ENCODE results near the gene CLMN.

CLMN gene

GRCh38 chr14:95318399-95319311, 1.1 kb downstream of the CLMN start:
- no peak for TF ChIP-seq POU2F2 (IDR thresholded peaks at IDR 0.05; ENCODE audit: low read depth, low read length)
- DNase-seq (ENCODE audit: insufficient read length, low spot score), result no peak
- FAIRE-seq, result peak; percentile 81

- TF ChIP-seq PAX5 (IDR thresholded peaks at IDR 0.05; ENCODE audit: insufficient read depth, low read length, severe bottlenecking), result no peak
- no peak for TF ChIP-seq POLR2AphosphoS5 (IDR thresholded peaks at IDR 0.05; ENCODE audit: low read depth, low read length)
- no peak for TF ChIP-seq SPI1 (IDR thresholded peaks at IDR 0.05; ENCODE audit: low read depth, low read length)
- no peak for TF ChIP-seq POU2F2 (IDR thresholded peaks at IDR 0.05; ENCODE audit: low read depth, low read length)
- TF ChIP-seq POLR2A (IDR thresholded peaks at IDR 0.05; ENCODE audit: low read depth, low read length), result no peak
- no peak for TF ChIP-seq TAF1 (IDR thresholded peaks at IDR 0.05; ENCODE audit: low read depth, low read length)
- DNase-seq (ENCODE audit: insufficient read length, low spot score) (no peak), FAIRE-seq (no peak)
These were observed 1.8 kb downstream of the CLMN start for GRCh38 chr14:95317817-95318343.

- no peak for DNase-seq (ENCODE audit: insufficient read length, low spot score)
- FAIRE-seq, result no peak
- TF ChIP-seq TAF1 (IDR thresholded peaks at IDR 0.05; ENCODE audit: low read depth, low read length) (no peak), POU2F2 (IDR thresholded peaks at IDR 0.05; ENCODE audit: low read depth, low read length) (no peak), PAX5 (IDR thresholded peaks at IDR 0.05; ENCODE audit: insufficient read depth, low read length, severe bottlenecking) (no peak), SPI1 (IDR thresholded peaks at IDR 0.05; ENCODE audit: low read depth, low read length) (no peak), POLR2AphosphoS5 (IDR thresholded peaks at IDR 0.05; ENCODE audit: low read depth, low read length) (no peak), POLR2A (IDR thresholded peaks at IDR 0.05; ENCODE audit: low read depth, low read length) (no peak)
These were observed 2.9 kb downstream of the CLMN start for GRCh38 chr14:95316821-95317220.

GRCh38 chr14:95315579-95315978, 4.1 kb downstream of the CLMN start:
- DNase-seq (ENCODE audit: insufficient read length, low spot score) (no peak), FAIRE-seq (peak; percentile 20)
- TF ChIP-seq POLR2AphosphoS5 (IDR thresholded peaks at IDR 0.05; ENCODE audit: low read depth, low read length), result no peak
- TF ChIP-seq POU2F2 (IDR thresholded peaks at IDR 0.05; ENCODE audit: low read depth, low read length), result no peak
- TF ChIP-seq POLR2A (IDR thresholded peaks at IDR 0.05; ENCODE audit: low read depth, low read length), result no peak
- TF ChIP-seq PAX5 (IDR thresholded peaks at IDR 0.05; ENCODE audit: insufficient read depth, low read length, severe bottlenecking), result no peak
- TF ChIP-seq TAF1 (IDR thresholded peaks at IDR 0.05; ENCODE audit: low read depth, low read length), result no peak
- TF ChIP-seq SPI1 (IDR thresholded peaks at IDR 0.05; ENCODE audit: low read depth, low read length), result no peak

GRCh38 chr14:95315156-95315555, 4.6 kb downstream of the CLMN start:
- TF ChIP-seq POU2F2 (IDR thresholded peaks at IDR 0.05; ENCODE audit: low read depth, low read length) (no peak), POLR2A (IDR thresholded peaks at IDR 0.05; ENCODE audit: low read depth, low read length) (no peak), TAF1 (IDR thresholded peaks at IDR 0.05; ENCODE audit: low read depth, low read length) (no peak), SPI1 (IDR thresholded peaks at IDR 0.05; ENCODE audit: low read depth, low read length) (no peak), POLR2AphosphoS5 (IDR thresholded peaks at IDR 0.05; ENCODE audit: low read depth, low read length) (no peak), PAX5 (IDR thresholded peaks at IDR 0.05; ENCODE audit: insufficient read depth, low read length, severe bottlenecking) (no peak)
- FAIRE-seq (no peak), DNase-seq (ENCODE audit: insufficient read length, low spot score) (no peak)

GRCh38 chr14:95314609-95315008, 5.1 kb downstream of the CLMN start:
- FAIRE-seq, result no peak
- TF ChIP-seq POU2F2 (IDR thresholded peaks at IDR 0.05; ENCODE audit: low read depth, low read length), result no peak
- TF ChIP-seq POLR2A (IDR thresholded peaks at IDR 0.05; ENCODE audit: low read depth, low read length), result no peak
- no peak for TF ChIP-seq TAF1 (IDR thresholded peaks at IDR 0.05; ENCODE audit: low read depth, low read length)
- no peak for TF ChIP-seq SPI1 (IDR thresholded peaks at IDR 0.05; ENCODE audit: low read depth, low read length)
- DNase-seq (ENCODE audit: insufficient read length, low spot score), result peak; percentile 59

- no peak for TF ChIP-seq PAX5 (IDR thresholded peaks at IDR 0.05; ENCODE audit: insufficient read depth, low read length, severe bottlenecking)
- TF ChIP-seq POLR2AphosphoS5 (IDR thresholded peaks at IDR 0.05; ENCODE audit: low read depth, low read length), result no peak
- no peak for TF ChIP-seq POU2F2 (IDR thresholded peaks at IDR 0.05; ENCODE audit: low read depth, low read length)
- no peak for TF ChIP-seq SPI1 (IDR thresholded peaks at IDR 0.05; ENCODE audit: low read depth, low read length)
- no peak for TF ChIP-seq POLR2A (IDR thresholded peaks at IDR 0.05; ENCODE audit: low read depth, low read length)
- no peak for TF ChIP-seq TAF1 (IDR thresholded peaks at IDR 0.05; ENCODE audit: low read depth, low read length)
- FAIRE-seq, result peak; percentile 88
- no peak for DNase-seq (ENCODE audit: insufficient read length, low spot score)
These were observed 6.0 kb downstream of the CLMN start for GRCh38 chr14:95313707-95314106.

- no peak for FAIRE-seq
- no peak for TF ChIP-seq TAF1 (IDR thresholded peaks at IDR 0.05; ENCODE audit: low read depth, low read length)
- TF ChIP-seq POLR2AphosphoS5 (IDR thresholded peaks at IDR 0.05; ENCODE audit: low read depth, low read length), result no peak
- TF ChIP-seq PAX5 (IDR thresholded peaks at IDR 0.05; ENCODE audit: insufficient read depth, low read length, severe bottlenecking), result no peak
- TF ChIP-seq POLR2A (IDR thresholded peaks at IDR 0.05; ENCODE audit: low read depth, low read length), result no peak
- TF ChIP-seq POU2F2 (IDR thresholded peaks at IDR 0.05; ENCODE audit: low read depth, low read length), result no peak
- TF ChIP-seq SPI1 (IDR thresholded peaks at IDR 0.05; ENCODE audit: low read depth, low read length), result no peak
- DNase-seq (ENCODE audit: insufficient read length, low spot score), result no peak
These were observed 6.5 kb downstream of the CLMN start for GRCh38 chr14:95313190-95313589.

- FAIRE-seq, result no peak
- no peak for DNase-seq (ENCODE audit: insufficient read length, low spot score)
- TF ChIP-seq TAF1 (IDR thresholded peaks at IDR 0.05; ENCODE audit: low read depth, low read length), result no peak
- TF ChIP-seq PAX5 (IDR thresholded peaks at IDR 0.05; ENCODE audit: insufficient read depth, low read length, severe bottlenecking), result no peak
- TF ChIP-seq POLR2AphosphoS5 (IDR thresholded peaks at IDR 0.05; ENCODE audit: low read depth, low read length), result no peak
- TF ChIP-seq SPI1 (IDR thresholded peaks at IDR 0.05; ENCODE audit: low read depth, low read length), result no peak
- no peak for TF ChIP-seq POU2F2 (IDR thresholded peaks at IDR 0.05; ENCODE audit: low read depth, low read length)
- TF ChIP-seq POLR2A (IDR thresholded peaks at IDR 0.05; ENCODE audit: low read depth, low read length), result no peak
These were observed 7.4 kb downstream of the CLMN start for GRCh38 chr14:95312311-95312710.

Measured in GM12891 (cell line).